HFF-Myc (cell line): ENCODE results near the gene KCNH1.

Experiments used
- DNase-seq: peaks from one replicate; pipeline ENCODE4 v3.0.0-alpha.2; 2011; ENCODE audit warnings: low read depth; ENCODE audit errors: extremely low read depth
- H3K4me3 ChIP-seq: replicated peaks from 2 replicates; pipeline ENCODE4 v1.5.1; 2011; ENCODE audit warnings: low read depth, mild to moderate bottlenecking, control low read depth, low read length
- CTCF ChIP-seq: IDR thresholded peaks from 2 replicates; pipeline ENCODE4 v1.5.1; 2012; ENCODE audit warnings: mild to moderate bottlenecking, low read depth, low read length, control low read depth; ENCODE audit errors: missing control alignments

KCNH1 gene

GRCh38 chr1:210905944-210906453, 227.9 kb downstream of the KCNH1 start:
- TF ChIP-seq CTCF: no peak
- no peak for DNase-seq
- no peak overlapping the region for H3K4me3 ChIP-seq

GRCh38 chr1:210905365-210905904, 228.5 kb downstream of the KCNH1 start:
- no peak overlapping the region for H3K4me3 ChIP-seq
- DNase-seq: no peak
- no peak for TF ChIP-seq CTCF

GRCh38 chr1:210901981-210902770, 231.8 kb downstream of the KCNH1 start:
- no peak for TF ChIP-seq CTCF
- H3K4me3 ChIP-seq: no peak overlapping the region
- DNase-seq: no peak

- TF ChIP-seq CTCF: no peak
- no peak overlapping the region for H3K4me3 ChIP-seq
- DNase-seq: no peak
Observed at GRCh38 chr1:210900820-210901219, 233.1 kb downstream of the KCNH1 start.

- no peak for TF ChIP-seq CTCF
- H3K4me3 ChIP-seq: no peak overlapping the region
- DNase-seq: no peak
Observed at GRCh38 chr1:210900079-210900478, 233.9 kb downstream of the KCNH1 start.

GRCh38 chr1:210899676-210900075, 234.3 kb downstream of the KCNH1 start:
- no peak for DNase-seq
- no peak for TF ChIP-seq CTCF
- H3K4me3 ChIP-seq: no peak overlapping the region
